Adipocyte (in vitro differentiated cells): ENCODE measurements around the gene MSI2.

ENCODE experiments used
- DNase-seq: peaks from one replicate; pipeline ENCODE4 v3.0.0-alpha.2; 2015; ENCODE audit warnings: low read depth
- H3K27me3 ChIP-seq: replicated peaks from 2 replicates; pipeline ENCODE4 v1.7.0; 2013; ENCODE audit warnings: mild to moderate bottlenecking, low read length, moderate library complexity; ENCODE audit not compliant: control insufficient read depth, insufficient read depth
- H3K36me3 ChIP-seq: 2 replicates; pipeline ENCODE4 v1.7.0; 2013; ENCODE audit warnings: low read length, mild to moderate bottlenecking, moderate library complexity; ENCODE audit not compliant: control insufficient read depth, insufficient read depth, severe bottlenecking
- H3K4me1 ChIP-seq: 2 replicates; pipeline ENCODE4 v1.7.0; 2013; ENCODE audit warnings: mild to moderate bottlenecking, low read length, moderate library complexity; ENCODE audit not compliant: control insufficient read depth, insufficient read depth
- H3K4me3 ChIP-seq: 2 replicates; pipeline ENCODE4 v1.7.0; 2013; ENCODE audit warnings: mild to moderate bottlenecking, low read length, moderate library complexity
- H3K9ac ChIP-seq: 2 replicates; pipeline ENCODE4 v1.7.0; 2013; ENCODE audit warnings: mild to moderate bottlenecking, low read length, moderate library complexity
- H3K9me3 ChIP-seq: 2 replicates; pipeline ENCODE4 v1.7.0; 2013; ENCODE audit warnings: mild to moderate bottlenecking, low read length, moderate library complexity; ENCODE audit not compliant: control insufficient read depth

MSI2 gene

GRCh38 chr17:57416369-57416768 is 160.0 kb downstream of the MSI2 start:
- H3K4me1 ChIP-seq = no peaks in the 10 kb centered on the region

GRCh38 chr17:57417956-57418355 is 161.6 kb downstream of the MSI2 start:
- Histone ChIP-seq H3K4me3 (no peak overlapping the region), H3K36me3 (no peaks in the 10 kb centered on the region), H3K9ac (no peak overlapping the region), H3K9me3 (peaks cover 4% of the 10 kb centered on the region), H3K4me1 (no peaks in the 10 kb centered on the region), H3K27me3 (peaks cover 8% of the 10 kb centered on the region)
- no peak for DNase-seq

More at GRCh38 chr17:57416369-57416768, 160.0 kb downstream of the MSI2 start:
- no peak overlapping the region for H3K9ac ChIP-seq
- H3K27me3 ChIP-seq = peaks cover 8% of the 10 kb centered on the region
- DNase-seq = no peak
- no peak overlapping the region for H3K4me3 ChIP-seq
- peaks cover 4% of the 10 kb centered on the region for H3K9me3 ChIP-seq
- H3K36me3 ChIP-seq = no peaks in the 10 kb centered on the region

GRCh38 chr17:57418463-57419246 is 162.3 kb downstream of the MSI2 start:
- H3K9me3 ChIP-seq = peaks cover 4% of the 10 kb centered on the region
- H3K36me3 ChIP-seq = no peaks in the 10 kb centered on the region
- H3K9ac ChIP-seq = no peak overlapping the region
- no peak overlapping the region for H3K4me3 ChIP-seq
- no peak for DNase-seq
- H3K4me1 ChIP-seq = no peaks in the 10 kb centered on the region
- peaks cover 8% of the 10 kb centered on the region for H3K27me3 ChIP-seq

GRCh38 chr17:57419940-57420550 is 163.7 kb downstream of the MSI2 start:
- no peak overlapping the region for H3K4me3 ChIP-seq
- peaks cover 8% of the 10 kb centered on the region for H3K27me3 ChIP-seq
- H3K4me1 ChIP-seq = no peaks in the 10 kb centered on the region
- peaks cover 4% of the 10 kb centered on the region for H3K9me3 ChIP-seq
- no peaks in the 10 kb centered on the region for H3K36me3 ChIP-seq
- H3K9ac ChIP-seq = no peak overlapping the region
- no peak for DNase-seq

GRCh38 chr17:57420734-57421717 is 164.7 kb downstream of the MSI2 start:
- Histone ChIP-seq H3K4me1 (no peaks in the 10 kb centered on the region), H3K4me3 (no peak overlapping the region), H3K9ac (no peak overlapping the region), H3K9me3 (peaks cover 4% of the 10 kb centered on the region), H3K27me3 (peaks cover 8% of the 10 kb centered on the region), H3K36me3 (no peaks in the 10 kb centered on the region)
- no peak for DNase-seq

GRCh38 chr17:57422574-57423164 is 166.3 kb downstream of the MSI2 start:
- Histone ChIP-seq H3K9me3 (no peaks in the 10 kb centered on the region), H3K4me1 (no peaks in the 10 kb centered on the region), H3K4me3 (no peak overlapping the region), H3K36me3 (no peaks in the 10 kb centered on the region), H3K9ac (no peak overlapping the region), H3K27me3 (peaks cover 2% of the 10 kb centered on the region)
- peak; percentile 26 for DNase-seq

GRCh38 chr17:57423541-57423940 is 167.2 kb downstream of the MSI2 start:
- Histone ChIP-seq H3K27me3 (no peaks in the 10 kb centered on the region), H3K9ac (no peak overlapping the region), H3K4me1 (no peaks in the 10 kb centered on the region), H3K36me3 (no peaks in the 10 kb centered on the region), H3K9me3 (no peaks in the 10 kb centered on the region), H3K4me3 (no peak overlapping the region)
- no peak for DNase-seq

- no peak for DNase-seq
- Histone ChIP-seq H3K27me3 (no peaks in the 10 kb centered on the region), H3K36me3 (no peaks in the 10 kb centered on the region), H3K9ac (no peak overlapping the region), H3K9me3 (no peaks in the 10 kb centered on the region), H3K4me1 (no peaks in the 10 kb centered on the region), H3K4me3 (no peak overlapping the region)
Observed at GRCh38 chr17:57424273-57424672, 167.9 kb downstream of the MSI2 start.

- no peak for DNase-seq
- H3K9me3 ChIP-seq = no peaks in the 10 kb centered on the region
Observed at GRCh38 chr17:57424777-57425188, 168.5 kb downstream of the MSI2 start.

GRCh38 chr17:57425431-57425830 is 169.1 kb downstream of the MSI2 start:
- no peak overlapping the region for H3K4me3 ChIP-seq
- H3K4me1 ChIP-seq = no peaks in the 10 kb centered on the region
- H3K9ac ChIP-seq = no peak overlapping the region
- H3K27me3 ChIP-seq = no peaks in the 10 kb centered on the region
- no peaks in the 10 kb centered on the region for H3K9me3 ChIP-seq
- no peak for DNase-seq
- no peaks in the 10 kb centered on the region for H3K36me3 ChIP-seq

More at GRCh38 chr17:57424777-57425188, 168.5 kb downstream of the MSI2 start:
- no peaks in the 10 kb centered on the region for H3K36me3 ChIP-seq
- H3K4me1 ChIP-seq = no peaks in the 10 kb centered on the region
- no peak overlapping the region for H3K9ac ChIP-seq
- no peak overlapping the region for H3K4me3 ChIP-seq
- no peaks in the 10 kb centered on the region for H3K27me3 ChIP-seq
